Erythroblast (primary cell): ENCODE data around the gene LMTK3.

Experiments used
- GATA1 ChIP-seq: IDR thresholded peaks from 2 replicates; pipeline ENCODE4 v1.6.1; 2011; ENCODE audit warnings: low read depth, mild to moderate bottlenecking, control low read depth, low read length, moderate library complexity
- POLR2A ChIP-seq: IDR thresholded peaks from 2 replicates; pipeline ENCODE4 v1.6.1; 2011; ENCODE audit warnings: mild to moderate bottlenecking, low read length

- TF ChIP-seq POLR2A (no peak), GATA1 (no peak)
Observed at GRCh38 chr19:48529156-48529555, 17.5 kb upstream of the LMTK3 start.
